Measurements from ENCODE around the gene CYP2S1. TPM values are rescaled to one million over a fixed set of nuclear protein-coding genes. Genes with fewer than 3 reads are reported as not detected.
A peak's percentile ranks its signal among the peaks of the same experiment; 100 is the strongest.

CYP2S1 gene
- total and polyA plus RNA-seq, 2 of the 4 experiments (the other 2 are of a cell fraction), result 0.54 to 2.1 TPM

DNA sequence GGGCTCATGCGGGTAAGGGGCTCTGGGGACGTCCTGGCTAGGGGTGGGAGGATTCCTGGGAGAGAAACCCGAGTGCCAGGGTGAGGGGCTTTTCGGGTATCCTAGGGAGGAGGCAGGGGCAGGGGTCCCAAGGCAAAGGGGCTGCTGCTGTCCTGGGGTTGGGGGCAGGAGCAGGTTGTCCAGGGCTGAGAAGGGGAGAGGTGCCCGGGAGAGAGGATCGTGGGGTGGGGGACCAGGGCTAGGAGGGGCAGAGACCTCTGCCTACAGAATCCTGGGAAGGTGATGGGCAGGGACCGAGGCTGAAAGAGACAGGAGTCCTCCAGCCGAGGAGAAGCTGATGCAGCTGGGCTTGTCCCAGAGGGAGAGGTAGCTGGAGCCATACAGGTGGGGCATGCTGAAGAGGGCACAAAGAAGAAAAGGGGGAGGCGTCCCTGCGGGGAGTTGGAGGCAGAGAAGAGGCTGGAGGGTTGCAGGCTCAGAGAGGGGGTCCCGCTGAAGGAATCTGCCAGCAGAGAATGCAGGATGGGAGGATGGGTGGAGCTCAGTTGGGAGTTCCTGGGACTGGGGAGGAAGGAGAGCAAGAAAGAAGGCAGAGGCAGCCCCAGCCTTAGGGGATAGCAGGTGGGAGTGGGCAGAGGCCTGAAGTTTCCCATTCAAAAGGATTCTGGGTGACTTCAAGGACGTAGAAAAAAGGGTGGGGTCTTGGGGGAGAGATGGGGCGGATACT lies 574 bp downstream of the CYP2S1 start (continued):
- TF ChIP-seq MAZ (IDR thresholded peaks at IDR 0.05; ENCODE audit: borderline replicate concordance, low read depth, low read length), result no peak

DNA sequence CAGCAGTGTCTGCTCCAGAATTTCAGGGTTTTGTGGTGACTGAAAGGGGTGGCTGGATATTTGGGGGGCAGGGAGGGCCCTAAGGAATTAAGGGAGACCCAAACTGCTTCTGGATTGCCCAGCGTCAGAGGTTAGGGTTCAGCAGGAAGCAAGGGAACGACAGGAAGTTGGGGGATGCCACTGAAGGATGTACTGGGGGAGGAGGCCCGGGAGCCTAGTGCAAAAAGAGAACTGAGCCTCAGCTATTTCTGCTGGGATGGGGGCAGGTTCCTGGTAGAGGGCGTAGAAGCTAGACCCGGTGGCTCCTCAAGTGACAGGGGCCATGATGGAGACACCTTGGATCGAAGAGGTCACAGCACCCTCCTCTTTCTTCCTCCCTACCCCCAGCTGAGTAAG lies 1.1 kb downstream of the CYP2S1 start:
- H2BK15ac ChIP-seq (ENCODE audit: low read depth, low read length), result no peak overlapping the region
- no peak overlapping the region for H3K9ac ChIP-seq (ENCODE audit: low read depth, low read length)
- peak overlapping the region; percentile 25 for H2AK9ac ChIP-seq (replicated peaks; ENCODE audit: low read depth, low read length, poor library complexity)
- peaks cover 4% of the 10 kb centered on the region; the same call in 1 of the 2 replicates for H3K9me1 ChIP-seq (ENCODE audit: insufficient read depth, low read length)
- H3K36me3 ChIP-seq (ENCODE audit: control insufficient read depth, insufficient read depth, low read length), result no peaks in the 10 kb centered on the region
- dilution Hi-C loops (cut with HindIII; ENCODE audit: low sequenced_read_pairs, unreplicated experiment) (no loop called here), in situ Hi-C loops (cut with MboI; ENCODE audit: low sequenced_read_pairs) (no loop called here), intact Hi-C loops (cut with micrococcal nuclease) (no loop called here)
- peak overlapping the region; percentile 37 for H2AFZ ChIP-seq (replicated peaks; ENCODE audit: low read length, poor library complexity)
- no peak overlapping the region for H2BK120ac ChIP-seq (ENCODE audit: low read depth, low read length)
- H4K5ac ChIP-seq (ENCODE audit: low read depth, low read length), result no peak overlapping the region
- no peak overlapping the region for H3K4me3 ChIP-seq (ENCODE audit: insufficient read depth, low read depth, low read length)
- no peaks in the 10 kb centered on the region; a peak in 1 of 4 replicates for H3K79me1 ChIP-seq (ENCODE audit: low read depth in 1 of 2, low read length in 2 of 2)
- no peak overlapping the region for H3K27ac ChIP-seq (ENCODE audit: insufficient read depth, low read length)
- ATAC-seq (ENCODE audit: low read depth) (no peak), DNase-seq (no peak)
- H2BK20ac ChIP-seq (ENCODE audit: low read depth, low read length), result no peak overlapping the region
- H3K14ac ChIP-seq (replicated peaks; ENCODE audit: low read depth, low read length), result no peak overlapping the region
- H4K91ac ChIP-seq (ENCODE audit: insufficient read depth, low read depth, low read length), result no peak overlapping the region
- 0 out of 4 replicates have a peak overlapping the region, but pooled peaks of 1 of the 2 experiments have one; percentile 31 for H4K8ac ChIP-seq (ENCODE audit: low read depth in 2 of 2, low read length in 2 of 2)
- H3K56ac ChIP-seq (ENCODE audit: extremely low read depth, insufficient read depth, low read length), result no peak overlapping the region
- ChIA-PET CTCF (interaction anchor here (0.8 kb wide), 1 partner anchor 10 kb away, joined by 4 read pairs; no protein-coding TSS in a partner anchor), POLR2A (ENCODE audit: unreplicated experiment) (interaction anchor here (0.6 kb wide), 1 partner anchor 158 kb away, joined by 3 read pairs; no protein-coding TSS in a partner anchor)
- H3K4ac ChIP-seq (ENCODE audit: low read depth, low read length), result 0 out of 2 replicates have a peak overlapping the region, but pooled peaks have one; percentile 35
- WGBS, 2 experiments (ENCODE audit: extremely low coverage in 2 of 2, insufficient read length in 1 of 2), result 40% methylated on average over 1 of the region's 6 CpGs; no CpG with 5 or more reads in 1 of the 2 experiments
- H2BK5ac ChIP-seq (ENCODE audit: low read depth, low read length, poor library complexity, severe bottlenecking), result no peak overlapping the region
- H3K18ac ChIP-seq (ENCODE audit: low read depth, low read length), result no peak overlapping the region
- H2AK5ac ChIP-seq (ENCODE audit: low read depth, low read length), result no peak overlapping the region; the same call in 1 of the 2 replicates
- H4K20me1 ChIP-seq (ENCODE audit: insufficient read depth, low read length), result no peaks in the 10 kb centered on the region
- H3K27me3 ChIP-seq (ENCODE audit: control insufficient read depth, insufficient read depth, low read length), result no peaks in the 10 kb centered on the region; the same call in 1 of the 2 replicates
- peaks cover 3% of the 10 kb centered on the region; the same call in 1 of the 2 replicates for H3K4me1 ChIP-seq (ENCODE audit: control insufficient read depth, insufficient read depth, low read length)
- H3K4me2 ChIP-seq (ENCODE audit: low read depth, low read length), result no peak overlapping the region; the same call in 1 of the 2 replicates
- no peaks in the 10 kb centered on the region for H3K9me3 ChIP-seq (ENCODE audit: control insufficient read depth, insufficient read depth, low read length)
- H3K23ac ChIP-seq (ENCODE audit: low read depth, low read length), result no peak overlapping the region
- BruUV-seq (replicated peaks), result no TSS peak
- no peak for TF ChIP-seq RFX5 (IDR thresholded peaks at IDR 0.05; ENCODE audit: low read depth, low read length)
- TF ChIP-seq CHD1 (IDR thresholded peaks at IDR 0.05; ENCODE audit: low read depth, low read length), result no peak
- TF ChIP-seq BHLHE40 (IDR thresholded peaks at IDR 0.05; ENCODE audit: low read depth, low read length), result no peak
- TF ChIP-seq RCOR1 (IDR thresholded peaks at IDR 0.05; ENCODE audit: insufficient replicate concordance, low read length), result no peak
- TF ChIP-seq FOS (IDR thresholded peaks at IDR 0.05; ENCODE audit: low read depth, low read length), result no peak
- TF ChIP-seq POLR2A (IDR thresholded peaks at IDR 0.05; ENCODE audit: low read depth, low read length), result no peak
- TF ChIP-seq, protein P1, sequence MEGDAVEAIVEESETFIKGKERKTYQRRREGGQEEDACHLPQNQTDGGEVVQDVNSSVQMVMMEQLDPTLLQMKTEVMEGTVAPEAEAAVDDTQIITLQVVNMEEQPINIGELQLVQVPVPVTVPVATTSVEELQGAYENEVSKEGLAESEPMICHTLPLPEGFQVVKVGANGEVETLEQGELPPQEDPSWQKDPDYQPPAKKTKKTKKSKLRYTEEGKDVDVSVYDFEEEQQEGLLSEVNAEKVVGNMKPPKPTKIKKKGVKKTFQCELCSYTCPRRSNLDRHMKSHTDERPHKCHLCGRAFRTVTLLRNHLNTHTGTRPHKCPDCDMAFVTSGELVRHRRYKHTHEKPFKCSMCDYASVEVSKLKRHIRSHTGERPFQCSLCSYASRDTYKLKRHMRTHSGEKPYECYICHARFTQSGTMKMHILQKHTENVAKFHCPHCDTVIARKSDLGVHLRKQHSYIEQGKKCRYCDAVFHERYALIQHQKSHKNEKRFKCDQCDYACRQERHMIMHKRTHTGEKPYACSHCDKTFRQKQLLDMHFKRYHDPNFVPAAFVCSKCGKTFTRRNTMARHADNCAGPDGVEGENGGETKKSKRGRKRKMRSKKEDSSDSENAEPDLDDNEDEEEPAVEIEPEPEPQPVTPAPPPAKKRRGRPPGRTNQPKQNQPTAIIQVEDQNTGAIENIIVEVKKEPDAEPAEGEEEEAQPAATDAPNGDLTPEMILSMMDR (conservative IDR thresholded peaks at IDR 0.05; ENCODE audit: low read depth, low read length), result no peak
- no peak for TF ChIP-seq MXI1 (IDR thresholded peaks at IDR 0.05; ENCODE audit: borderline replicate concordance, low read depth, low read length)
- TF ChIP-seq, protein P2, sequence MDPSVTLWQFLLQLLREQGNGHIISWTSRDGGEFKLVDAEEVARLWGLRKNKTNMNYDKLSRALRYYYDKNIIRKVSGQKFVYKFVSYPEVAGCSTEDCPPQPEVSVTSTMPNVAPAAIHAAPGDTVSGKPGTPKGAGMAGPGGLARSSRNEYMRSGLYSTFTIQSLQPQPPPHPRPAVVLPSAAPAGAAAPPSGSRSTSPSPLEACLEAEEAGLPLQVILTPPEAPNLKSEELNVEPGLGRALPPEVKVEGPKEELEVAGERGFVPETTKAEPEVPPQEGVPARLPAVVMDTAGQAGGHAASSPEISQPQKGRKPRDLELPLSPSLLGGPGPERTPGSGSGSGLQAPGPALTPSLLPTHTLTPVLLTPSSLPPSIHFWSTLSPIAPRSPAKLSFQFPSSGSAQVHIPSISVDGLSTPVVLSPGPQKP (IDR thresholded peaks at IDR 0.05; ENCODE audit: borderline replicate concordance, low read depth, low read length), result no peak
